ENCODE results near the gene PRKCH.

Gene PRKCH

GRCh38 chr14:61438860-61439765 is 117.7 kb downstream of the PRKCH start:
- peak overlapping the region; percentile 4 for H3K4me3 ChIP-seq (ENCODE audit: low read depth, low read length)
- TF ChIP-seq, protein P1, sequence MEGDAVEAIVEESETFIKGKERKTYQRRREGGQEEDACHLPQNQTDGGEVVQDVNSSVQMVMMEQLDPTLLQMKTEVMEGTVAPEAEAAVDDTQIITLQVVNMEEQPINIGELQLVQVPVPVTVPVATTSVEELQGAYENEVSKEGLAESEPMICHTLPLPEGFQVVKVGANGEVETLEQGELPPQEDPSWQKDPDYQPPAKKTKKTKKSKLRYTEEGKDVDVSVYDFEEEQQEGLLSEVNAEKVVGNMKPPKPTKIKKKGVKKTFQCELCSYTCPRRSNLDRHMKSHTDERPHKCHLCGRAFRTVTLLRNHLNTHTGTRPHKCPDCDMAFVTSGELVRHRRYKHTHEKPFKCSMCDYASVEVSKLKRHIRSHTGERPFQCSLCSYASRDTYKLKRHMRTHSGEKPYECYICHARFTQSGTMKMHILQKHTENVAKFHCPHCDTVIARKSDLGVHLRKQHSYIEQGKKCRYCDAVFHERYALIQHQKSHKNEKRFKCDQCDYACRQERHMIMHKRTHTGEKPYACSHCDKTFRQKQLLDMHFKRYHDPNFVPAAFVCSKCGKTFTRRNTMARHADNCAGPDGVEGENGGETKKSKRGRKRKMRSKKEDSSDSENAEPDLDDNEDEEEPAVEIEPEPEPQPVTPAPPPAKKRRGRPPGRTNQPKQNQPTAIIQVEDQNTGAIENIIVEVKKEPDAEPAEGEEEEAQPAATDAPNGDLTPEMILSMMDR (conservative IDR thresholded peaks at IDR 0.05; ENCODE audit: low read depth, low read length): no peak
- peak; percentile 91 for DNase-seq (ENCODE audit: low read depth)

DNA sequence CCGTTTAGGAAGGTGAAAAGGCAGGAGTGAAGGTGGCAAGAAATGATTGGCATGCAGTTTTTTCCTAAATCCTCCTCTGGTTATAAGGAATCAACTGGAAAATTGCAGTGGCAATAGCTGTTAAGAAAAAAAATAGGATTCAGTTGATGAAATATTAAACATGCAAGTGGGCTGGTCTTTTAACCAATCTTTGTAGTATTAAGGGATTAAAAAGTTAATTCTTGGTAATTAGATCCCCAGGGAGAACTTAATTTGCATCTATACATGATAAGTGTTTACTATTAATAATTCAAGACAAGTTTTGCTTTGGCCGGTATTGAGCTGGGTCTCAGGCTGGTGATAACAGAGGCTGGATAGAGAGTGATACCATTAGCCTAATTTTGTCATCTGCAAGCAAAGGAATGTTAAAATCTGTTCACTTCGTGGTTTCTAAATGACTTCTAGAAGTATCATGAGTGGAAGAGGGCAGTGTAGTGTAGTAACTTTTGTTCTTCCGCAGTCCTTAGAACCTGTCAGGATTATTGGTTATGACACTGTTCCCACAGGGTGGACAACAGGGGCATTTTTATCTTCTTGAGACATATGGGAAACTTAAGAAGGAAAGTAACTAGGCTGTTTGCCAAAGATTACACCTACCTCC is 118.5 kb downstream of the PRKCH start:
- H3K4me3 ChIP-seq (ENCODE audit: low read depth, low read length): no peak overlapping the region
- TF ChIP-seq, protein P1 (conservative IDR thresholded peaks at IDR 0.05; ENCODE audit: low read depth, low read length): no peak
- no peak for DNase-seq (ENCODE audit: low read depth)

DNA sequence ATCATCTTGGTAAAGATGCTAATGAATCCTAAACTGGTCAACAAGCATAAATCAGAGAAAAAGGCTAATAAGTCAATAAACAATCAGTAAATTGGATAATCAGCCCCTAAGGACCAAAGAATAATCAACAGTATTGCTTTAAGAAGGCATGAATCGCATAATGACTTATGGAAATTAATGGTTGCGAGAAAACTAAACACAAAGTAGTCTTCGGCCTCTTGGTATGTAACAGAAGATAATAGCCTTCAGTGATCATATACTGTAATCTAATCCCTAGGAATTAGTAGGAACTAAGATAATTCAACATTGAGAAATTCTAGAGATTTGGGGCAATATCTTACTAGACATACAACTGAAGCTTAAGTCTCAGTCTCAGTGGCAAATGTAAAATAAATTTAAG is 122.1 kb downstream of the PRKCH start:
- no peak overlapping the region for H3K4me3 ChIP-seq (ENCODE audit: low read depth, low read length)
- no peak for DNase-seq (ENCODE audit: low read depth)
- TF ChIP-seq, protein P1 (conservative IDR thresholded peaks at IDR 0.05; ENCODE audit: low read depth, low read length): no peak

- H3K4me3 ChIP-seq (ENCODE audit: low read depth, low read length): no peak overlapping the region
- TF ChIP-seq, protein P1 (conservative IDR thresholded peaks at IDR 0.05; ENCODE audit: low read depth, low read length): no peak
- no peak for DNase-seq (ENCODE audit: low read depth)
Measured at GRCh38 chr14:61444215-61444768, 122.9 kb downstream of the PRKCH start.

GRCh38 chr14:61451491-61451890 is 130.1 kb downstream of the PRKCH start:
- no peak for DNase-seq (ENCODE audit: low read depth)
- no peak overlapping the region for H3K4me3 ChIP-seq (ENCODE audit: low read depth, low read length)
- TF ChIP-seq, protein P1 (conservative IDR thresholded peaks at IDR 0.05; ENCODE audit: low read depth, low read length): no peak

GRCh38 chr14:61451891-61452400 is 130.6 kb downstream of the PRKCH start:
- DNase-seq (ENCODE audit: low read depth): no peak
- TF ChIP-seq, protein P1 (conservative IDR thresholded peaks at IDR 0.05; ENCODE audit: low read depth, low read length): no peak
- H3K4me3 ChIP-seq (ENCODE audit: low read depth, low read length): no peak overlapping the region
